ENCODE data around the gene VAC14.

Gene VAC14

DNA sequence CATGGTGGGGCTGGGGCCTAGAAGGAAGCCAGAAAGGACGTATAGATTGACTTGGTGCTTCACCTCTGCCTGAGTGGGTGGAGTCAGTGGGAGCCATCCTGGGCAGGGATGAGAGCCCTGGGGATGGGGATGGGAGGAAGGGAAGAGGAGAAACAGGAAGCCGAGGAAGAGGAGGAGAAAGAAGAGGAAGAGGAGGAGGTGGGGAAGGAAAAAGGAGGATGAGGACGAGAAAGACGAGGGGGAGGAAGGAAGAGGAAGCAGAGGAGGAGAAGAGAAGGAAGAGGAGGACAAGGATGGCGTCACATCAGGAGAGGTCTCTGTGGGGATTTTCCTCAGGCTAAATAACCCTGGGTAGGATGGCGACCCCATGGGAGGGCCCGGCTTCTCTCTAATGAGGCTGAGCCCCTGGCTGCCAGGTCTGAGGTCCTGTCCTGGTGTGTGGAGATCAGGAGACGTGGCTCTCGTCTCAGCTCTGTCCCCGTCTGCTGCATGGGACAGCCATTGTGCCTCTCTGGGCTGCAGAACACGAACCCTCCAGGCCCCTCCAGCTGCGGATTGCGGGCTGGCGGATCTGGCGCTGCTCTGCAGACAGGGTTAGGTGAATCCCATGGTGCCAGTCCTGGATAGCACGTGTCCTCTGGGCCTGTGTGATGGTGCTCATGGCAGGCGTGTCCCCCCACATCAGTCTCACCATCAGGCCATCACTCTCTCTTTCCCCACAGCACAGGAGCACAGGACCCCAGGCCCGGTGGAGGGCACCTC lies 79.6 kb downstream of the VAC14 start:
- DNase-seq, result no peak

DNA sequence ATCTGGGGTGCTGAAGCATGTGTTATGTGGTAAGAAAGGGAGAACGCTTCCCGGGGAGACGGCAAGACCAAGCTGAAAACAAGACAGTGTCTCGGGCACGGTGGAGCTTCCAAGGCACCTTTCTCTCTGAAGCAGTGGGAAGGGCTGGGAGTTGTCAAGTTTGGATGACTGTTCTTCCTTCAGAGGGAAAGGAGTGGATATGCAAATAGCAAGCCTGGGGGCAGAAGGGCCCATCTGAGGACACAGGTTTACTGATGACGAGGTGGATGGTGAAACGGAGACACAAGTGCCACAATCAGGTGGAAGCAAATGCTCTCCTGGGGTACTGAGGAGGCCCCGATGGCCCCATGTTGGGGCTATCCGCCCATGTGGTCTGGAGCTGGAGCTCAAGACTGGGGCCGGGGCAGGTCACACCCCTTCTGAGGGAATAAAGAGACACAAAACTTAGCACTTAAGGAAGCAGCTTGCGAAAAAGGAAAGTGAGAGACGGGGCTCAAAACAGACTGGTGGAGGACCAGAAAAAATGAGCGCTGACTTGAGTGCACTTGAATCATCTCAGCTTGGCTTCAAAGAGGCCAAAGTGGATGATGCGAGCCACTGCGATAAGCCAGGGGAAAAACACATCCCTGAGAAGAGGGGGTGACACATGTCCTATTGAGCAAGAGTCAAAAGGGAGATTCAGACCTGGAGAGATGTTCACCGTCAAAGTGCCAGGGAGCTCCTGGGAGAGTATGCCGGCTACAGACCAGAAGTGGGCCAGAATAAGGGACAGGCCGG lies 80.3 kb downstream of the VAC14 start:
- DNase-seq, result no peak

DNA sequence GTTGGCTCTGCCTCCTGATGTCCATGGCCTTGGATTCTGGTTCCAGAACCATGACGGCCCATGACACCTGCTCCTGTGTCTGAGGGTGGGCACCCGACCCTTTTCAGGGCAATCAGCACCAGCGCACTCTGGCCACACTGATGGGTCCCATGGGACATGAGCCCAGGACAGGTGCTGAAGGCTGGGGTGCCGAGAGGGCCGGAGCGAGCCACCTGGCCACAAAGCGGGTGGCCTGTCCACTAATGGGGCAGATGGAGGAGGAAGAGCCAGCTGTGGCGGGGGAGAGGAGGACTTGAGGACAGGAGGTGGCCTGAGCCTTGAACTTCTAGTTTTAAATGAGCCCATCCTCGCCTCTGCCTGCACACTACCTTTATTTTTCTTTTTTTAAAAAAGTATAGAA lies 83.9 kb downstream of the VAC14 start:
- DNase-seq, result no peak

DNA sequence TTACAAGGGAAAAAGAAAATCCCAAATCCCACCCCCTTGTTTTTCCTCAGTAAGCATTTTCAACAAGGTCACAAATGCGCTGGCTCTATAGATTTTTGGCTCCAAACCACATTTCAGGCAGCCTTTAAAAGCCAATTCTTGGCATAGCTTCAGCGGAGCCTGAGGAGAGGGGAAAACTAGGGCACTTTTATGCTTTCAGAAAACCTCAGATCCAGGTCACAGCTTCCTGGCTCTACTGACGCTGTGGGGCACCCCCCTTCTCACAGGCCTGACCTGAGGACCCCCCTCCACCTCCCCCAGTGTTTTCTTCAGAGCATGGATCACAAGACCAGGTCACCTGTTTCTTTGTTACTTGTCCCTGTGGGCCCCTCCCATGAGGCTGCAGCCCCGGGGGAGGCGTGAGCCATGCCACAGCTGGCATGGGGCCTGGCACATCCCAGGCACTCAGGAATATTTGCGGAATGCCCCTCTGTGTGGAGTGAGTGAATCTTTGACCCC lies 85.0 kb downstream of the VAC14 start:
- DNase-seq, result no peak

DNA sequence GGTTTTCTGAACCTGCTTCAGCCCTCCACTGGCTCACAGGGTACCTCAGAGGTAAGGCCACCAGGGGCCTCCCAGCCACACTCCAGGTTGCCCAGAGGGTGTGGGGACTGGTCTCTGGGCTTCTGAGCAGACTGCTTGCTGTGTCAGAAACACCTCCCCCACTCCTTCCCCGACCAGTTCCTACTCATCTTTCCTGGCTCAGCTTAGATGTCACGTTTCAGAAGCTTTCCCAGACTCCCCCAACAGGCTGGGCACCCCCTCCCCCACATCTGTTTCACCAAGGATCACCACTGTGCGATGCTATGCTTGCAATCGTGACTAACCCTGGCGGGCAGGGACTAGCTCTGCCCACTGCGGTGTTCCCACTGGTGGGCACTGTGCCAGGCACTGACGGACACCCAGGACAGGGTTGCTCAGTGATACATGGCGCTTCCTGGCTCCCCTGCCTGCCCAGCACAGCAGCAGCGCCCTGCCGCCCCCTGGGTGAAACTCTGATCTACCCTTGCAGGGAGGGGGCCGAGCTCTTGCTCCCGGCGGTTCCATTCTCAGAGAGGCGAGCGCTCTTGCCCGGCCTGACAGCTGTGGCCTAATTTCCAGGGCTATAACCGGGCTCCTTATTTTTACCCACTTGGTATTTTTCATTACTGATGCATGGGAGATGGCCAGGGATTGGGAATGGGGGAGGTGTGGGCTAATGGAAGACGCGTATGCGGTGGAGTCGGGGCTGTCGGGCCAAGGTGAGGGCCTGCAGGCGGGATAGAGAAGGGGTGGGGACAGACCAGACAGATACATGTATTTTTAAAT lies 85.7 kb downstream of the VAC14 start:
- no peak for DNase-seq

DNA sequence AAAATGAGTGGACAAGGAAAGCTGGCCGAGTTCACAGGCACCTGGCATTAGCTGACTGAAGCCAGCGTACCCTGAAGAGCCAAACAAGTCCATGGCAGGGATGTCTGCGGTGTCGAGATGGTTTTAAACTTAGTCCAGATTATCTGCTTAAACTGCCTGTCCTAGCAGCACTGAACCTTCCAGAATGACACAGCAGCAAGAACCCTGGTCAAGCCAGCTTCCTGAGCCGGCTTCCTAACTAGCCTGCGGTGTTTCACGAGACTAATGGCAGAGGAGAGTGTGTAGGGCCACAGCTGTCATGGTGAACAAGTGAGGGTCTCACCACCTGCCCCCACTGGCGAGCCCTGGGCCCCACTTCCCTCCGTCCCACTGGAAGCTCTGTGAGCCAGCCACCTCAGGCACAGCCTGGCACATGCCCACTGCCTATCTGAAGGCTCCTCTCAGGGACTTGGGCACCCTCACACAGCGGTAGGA lies 86.3 kb downstream of the VAC14 start:
- DNase-seq, result no peak

DNA sequence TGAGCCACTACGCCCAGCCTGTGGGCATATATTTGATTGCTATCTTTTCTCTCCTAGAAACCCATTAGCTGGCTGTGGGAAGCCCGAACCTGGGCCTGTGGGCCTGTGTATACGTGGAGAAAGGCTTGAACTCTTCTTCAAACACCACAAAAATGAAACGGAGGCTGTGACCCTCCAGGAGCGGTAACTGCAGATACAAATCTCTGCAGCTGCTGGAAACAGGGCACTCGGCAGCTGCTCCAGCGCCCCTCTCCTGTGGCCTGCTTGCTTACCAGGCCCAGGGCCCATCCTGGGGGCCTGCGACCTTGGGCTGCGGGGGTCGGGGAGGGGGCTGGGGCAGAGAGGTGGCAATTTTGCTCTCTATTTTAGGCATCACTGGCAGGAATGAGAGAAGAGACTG lies 87.1 kb downstream of the VAC14 start:
- DNase-seq, result no peak

DNA sequence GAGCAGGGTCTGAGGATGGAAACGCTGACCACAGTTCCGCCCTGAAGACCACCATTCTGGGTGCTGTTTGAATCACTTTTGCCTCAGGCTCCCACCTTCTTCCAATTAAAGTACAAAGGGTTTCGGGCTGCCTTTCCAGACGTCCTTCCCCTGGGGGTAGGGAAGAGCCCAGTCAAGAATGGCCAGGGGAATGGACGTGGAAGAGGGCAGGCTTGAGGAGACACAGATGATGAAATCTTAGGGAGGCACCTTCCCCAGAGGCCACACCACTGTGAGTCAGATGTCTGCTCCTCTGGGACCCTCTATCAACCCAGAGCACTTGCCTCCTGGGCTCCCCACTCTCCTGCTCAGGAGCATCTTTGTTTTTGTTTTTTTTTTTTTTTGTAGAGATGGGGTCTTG lies 87.6 kb downstream of the VAC14 start:
- no peak for DNase-seq

DNA sequence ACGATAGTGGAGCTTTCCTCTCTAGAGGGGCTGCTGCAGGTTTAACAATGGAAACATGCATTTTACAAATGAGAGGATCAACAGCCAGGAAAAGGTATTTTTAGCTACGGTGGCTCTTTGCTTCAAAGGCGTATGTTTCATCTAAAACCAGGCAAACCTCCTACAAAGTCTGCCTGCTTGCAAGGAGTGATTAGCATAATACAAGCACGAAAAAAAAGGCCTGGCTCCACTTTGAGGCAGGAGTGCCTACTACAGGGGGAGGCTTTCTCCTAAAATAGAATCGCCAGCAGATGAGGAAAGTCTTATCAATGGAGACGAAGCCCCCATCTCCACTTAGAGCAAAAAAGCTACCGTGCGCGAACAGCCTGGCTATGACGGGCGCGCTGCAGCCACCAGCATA lies 88.0 kb downstream of the VAC14 start:
- no peak for DNase-seq

DNA sequence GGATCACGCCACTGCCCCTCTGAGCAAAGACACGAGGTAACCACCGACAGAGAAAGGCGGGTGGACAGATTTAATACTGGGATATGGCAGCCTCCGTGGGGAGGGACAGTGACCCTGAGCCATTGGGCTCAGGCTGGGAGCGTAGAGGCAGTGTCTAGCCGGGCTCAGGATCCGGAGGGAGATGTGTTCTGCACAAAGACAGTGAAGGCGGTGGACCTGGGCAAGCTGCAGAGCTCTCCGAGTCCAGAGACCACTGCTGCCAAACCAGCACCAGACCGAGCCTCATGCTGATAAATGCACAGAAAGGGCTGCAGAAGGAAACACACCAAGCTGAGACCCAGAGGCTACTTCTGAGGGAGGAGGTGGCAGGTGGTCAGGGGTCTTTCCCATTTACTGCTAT lies 88.6 kb downstream of the VAC14 start:
- no peak for DNase-seq

DNA sequence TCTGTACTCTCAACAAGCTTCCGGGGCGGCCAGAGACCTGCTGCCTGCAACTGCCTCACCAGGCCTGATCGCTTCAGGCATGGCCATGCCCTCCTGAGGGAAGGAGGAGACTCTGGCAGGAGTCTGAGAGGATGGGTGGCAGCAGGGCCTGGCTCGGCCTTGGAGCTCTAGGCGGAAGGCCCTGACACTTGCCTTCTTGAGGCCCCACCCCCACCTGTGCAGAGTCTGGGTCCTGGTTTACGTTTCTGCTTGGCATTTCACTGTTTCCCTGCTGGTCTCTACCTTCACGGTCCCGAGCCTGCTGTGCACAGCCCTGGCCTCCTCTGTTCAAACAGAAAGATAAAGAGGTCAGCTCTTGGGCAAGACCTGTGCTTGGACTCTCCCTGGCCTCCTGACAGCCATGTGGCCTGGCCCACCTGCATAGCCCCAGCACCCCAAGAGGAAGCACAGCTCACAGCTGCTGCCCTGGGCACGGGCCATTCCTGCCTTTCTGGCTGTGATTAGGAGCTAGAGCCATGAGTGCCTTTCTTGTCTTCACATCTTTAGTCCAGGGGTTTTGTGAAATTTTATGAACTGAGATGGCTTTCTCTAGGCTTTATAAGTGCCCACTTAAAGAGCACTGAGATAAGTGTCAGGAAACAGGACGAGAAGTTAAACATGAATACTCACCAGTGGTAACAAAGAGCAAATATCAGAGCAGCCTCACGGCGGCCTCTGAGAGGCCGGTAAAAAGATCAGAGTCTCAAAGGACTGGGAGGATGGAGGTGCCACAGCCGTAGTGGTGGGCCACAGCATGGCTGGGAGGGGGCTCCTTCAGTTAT lies 89.5 kb downstream of the VAC14 start:
- no peak for DNase-seq

DNA sequence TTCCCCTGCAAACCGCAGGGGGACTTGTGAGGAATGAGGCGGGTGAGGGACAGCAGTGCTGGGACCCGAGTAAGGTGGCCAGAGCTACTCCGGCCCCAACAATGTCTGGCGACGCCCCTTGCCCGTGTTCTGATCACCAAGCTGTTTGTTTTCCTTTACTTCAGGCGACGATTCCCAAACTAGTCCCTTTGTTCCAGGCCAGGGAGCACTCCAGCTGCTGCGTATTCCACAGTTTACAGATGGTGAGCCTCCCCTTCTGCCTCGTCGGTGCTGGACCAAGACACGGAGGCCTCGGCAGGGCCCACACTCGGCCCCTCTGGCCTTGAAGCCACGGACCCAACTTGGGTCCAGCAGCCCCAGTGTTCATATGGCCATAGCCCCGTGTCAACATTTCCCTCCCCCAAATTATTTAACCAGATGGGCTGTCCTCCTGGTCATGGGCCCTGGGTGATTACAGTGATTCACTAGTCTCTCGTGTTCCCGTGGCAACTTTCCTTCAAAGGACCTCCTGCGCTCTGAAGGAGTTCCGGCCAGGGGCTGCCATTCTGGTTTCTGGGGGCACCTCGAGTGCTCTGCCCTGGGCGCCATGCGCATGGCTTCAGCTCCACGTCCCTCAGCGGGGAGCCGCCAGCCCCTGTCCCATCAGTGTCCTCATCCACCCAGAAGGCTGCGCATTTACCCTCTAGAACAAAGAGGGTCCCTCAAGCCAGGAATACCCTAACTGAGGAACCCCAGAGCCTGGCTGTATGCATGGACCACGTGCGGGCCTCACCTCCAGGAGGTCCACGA lies 90.3 kb downstream of the VAC14 start:
- DNase-seq, result no peak

DNA sequence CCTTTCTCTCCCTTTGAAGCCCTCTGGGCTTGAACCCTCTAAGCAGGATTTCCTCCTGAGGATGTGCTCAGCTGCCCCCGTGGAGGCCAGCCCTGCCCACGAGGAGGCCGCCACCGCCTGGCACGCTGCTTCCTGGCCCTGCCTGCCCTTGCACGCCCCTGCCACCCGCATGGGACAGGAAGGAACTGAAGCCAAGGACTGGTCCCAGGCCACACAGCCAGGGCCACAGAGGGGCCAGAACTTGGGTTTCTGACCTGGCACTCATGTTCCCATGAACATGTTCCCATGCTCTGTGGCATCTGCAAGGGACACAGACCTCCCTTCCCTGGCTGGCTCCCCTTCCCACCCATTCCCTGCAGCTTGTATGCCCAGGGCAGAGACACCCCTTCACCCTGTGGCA lies 91.0 kb downstream of the VAC14 start:
- DNase-seq, result no peak

DNA sequence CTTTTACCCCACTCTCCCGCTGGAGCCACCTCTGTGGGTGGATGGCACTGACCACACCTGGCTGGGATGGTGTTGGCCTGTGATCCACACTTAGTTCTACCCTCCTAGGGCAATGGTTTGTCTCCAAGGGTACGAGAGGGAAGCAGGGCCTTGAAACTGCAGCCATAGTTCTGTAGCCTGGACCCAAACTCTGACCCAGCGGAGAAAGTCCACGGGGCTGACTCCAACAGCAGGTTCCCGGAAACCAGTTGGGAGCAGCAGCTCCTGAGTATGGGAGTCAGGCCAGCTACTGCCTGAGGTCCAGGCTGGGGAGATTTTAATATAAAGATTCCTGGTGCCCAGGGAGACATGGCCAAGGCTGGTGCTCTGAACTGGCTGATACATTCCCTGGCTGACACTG lies 91.5 kb downstream of the VAC14 start:
- DNase-seq, result no peak

DNA sequence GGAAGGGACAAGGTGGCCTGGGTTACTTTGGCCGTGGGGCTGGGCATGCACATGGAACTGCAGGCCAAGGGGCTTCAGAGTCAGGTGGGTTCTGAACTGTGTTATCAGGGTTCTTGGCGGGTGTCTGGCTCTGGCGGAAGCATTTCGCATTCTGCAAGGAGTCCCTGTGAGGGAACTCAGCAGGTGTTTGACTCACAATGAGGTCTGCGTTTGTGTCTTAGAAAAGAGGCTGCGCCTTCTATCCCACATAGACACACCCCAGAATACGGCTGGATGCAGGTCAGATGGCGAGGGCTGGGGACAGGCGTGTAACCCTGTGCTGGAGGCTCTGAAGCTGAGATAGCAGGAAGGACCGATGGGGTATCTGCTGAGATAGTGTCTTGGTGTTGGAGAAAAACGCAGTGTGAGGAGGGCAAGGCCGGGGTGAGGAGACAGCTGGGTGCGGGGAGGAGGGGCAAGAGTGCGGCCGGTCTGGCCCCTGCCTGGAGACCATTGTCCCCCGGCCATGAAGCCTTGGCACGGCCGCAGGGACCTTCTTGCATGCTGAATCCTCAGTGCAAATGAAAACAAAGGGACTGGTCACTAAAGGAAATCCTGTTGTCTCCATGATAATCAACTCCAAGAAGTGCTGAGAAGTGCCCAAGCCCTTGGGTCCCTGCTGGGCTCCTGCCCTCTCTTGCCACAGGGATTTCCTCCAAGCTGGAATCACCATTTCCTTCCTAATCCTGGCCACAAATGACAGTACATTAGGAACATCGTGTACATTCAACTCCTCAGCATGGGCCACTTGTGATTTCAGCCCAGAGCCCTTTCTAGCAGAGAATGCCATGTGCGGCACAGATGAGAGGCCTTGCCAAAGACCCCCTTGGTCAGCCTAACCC lies 92.4 kb downstream of the VAC14 start:
- no peak for DNase-seq

DNA sequence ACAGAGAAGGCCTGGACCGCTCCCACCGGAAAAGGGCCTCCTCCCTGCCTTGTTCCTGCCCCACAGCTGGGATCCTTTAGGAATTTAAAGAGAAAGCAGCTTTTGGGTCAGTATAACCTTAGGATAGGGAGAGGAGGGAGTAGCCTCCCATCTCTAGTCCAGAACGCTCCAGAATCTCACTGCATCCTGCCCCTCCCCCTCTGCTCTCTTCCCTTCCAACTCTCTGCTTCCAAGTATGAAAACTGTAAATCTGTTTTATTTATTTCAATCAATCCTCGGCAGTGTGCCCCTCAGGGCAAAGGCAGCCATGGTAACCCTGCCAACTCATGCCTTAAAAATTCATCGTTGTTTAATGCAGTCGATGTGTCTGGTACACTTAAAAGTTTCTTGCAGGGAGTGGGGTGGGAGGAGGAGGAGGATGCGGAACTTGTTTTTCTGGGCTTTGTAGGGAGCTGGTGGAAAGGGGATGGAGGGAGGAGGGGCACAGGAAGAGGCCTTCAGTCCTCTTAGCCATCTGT lies 94.0 kb downstream of the VAC14 start:
- no peak for DNase-seq

DNA sequence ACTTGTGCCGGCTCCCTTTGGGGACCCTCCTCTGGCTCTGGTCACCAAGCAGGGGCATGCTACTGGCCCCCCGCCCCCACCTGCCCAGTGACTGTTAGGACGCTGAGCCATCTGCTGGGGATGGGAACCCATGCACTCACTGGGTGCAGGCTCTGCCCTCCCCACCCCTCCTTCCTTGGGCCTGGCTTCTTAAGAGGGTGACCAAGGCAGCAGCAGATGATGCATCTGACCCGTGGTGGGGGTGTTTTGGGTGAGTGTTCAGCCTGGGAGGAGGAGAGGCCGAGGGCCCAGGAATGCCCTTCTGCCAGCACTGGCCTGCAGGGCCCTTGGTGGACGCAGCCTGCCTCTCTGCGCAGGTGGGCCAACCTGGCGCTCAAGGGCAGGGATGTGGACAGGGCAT lies 95.9 kb downstream of the VAC14 start:
- DNase-seq, result no peak

DNA sequence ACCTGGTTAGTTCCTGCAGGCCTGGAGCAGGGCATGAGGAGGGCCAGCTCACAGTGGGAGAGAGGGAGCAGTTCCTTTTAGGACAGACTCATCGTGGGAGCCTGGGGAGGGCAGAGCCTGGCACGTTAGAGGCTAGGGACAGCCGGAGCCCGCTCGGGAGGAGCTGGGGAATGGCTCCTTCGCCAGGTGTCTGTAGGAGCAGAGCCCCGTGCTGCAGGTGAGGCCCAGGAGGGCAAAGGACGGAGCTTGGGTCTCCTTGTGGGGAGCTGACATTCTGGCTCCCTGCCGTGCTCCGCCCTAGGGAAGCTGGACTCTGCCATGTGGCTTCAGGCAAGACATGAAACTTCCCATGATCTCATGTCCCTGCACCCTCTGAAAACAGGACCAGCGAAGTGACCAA lies 96.4 kb downstream of the VAC14 start:
- no peak for DNase-seq

DNA sequence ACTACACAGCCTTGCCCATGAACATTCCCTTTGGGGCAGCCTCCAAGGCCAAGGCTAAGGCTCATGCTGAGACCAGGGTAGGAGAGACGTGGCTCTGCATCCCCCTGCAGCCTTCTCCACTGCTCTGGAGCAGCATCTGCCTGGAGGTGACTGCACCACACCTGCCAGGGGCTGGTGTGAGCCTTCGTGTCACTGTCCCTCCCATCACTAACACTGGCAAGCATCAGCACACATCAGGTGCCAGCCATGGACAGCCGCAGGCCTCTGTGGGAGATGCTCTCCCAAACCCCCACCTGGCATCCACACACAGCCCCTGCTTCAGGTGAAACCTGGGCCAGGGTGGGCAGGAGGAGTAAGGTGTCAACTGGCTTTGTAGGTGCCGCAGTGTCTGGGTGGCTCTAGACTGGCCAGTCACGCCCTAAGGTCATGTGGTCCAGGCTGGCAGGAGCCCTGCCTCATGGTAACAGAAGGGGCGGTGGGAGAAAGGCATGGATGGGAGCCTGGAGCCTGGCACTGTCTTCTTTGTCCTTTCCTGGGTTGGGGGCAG lies 97.0 kb downstream of the VAC14 start:
- DNase-seq, result no peak
